Measurements from ENCODE around the gene LONP2. TPM values are rescaled to one million over a fixed set of nuclear protein-coding genes. Genes with fewer than 3 reads are reported as not detected.

Gene LONP2
- total and polyA plus RNA-seq, 9 of the 15 experiments (the other 6 are each of a cell fraction or from before 2014, with no cell fraction given): 8.1 to 41.2 (median 25.6) TPM

GRCh38 chr16:48378276-48378675 is 134.2 kb downstream of the LONP2 start:
- Histone ChIP-seq H4K20me1 (replicated peaks; ENCODE audit: control insufficient read depth, insufficient read depth, low read length) (peaks cover 47% of the 10 kb centered on the region), H3K4me1 (replicated peaks in 1 of 2; ENCODE audit: control insufficient read depth in 2 of 2, insufficient read depth in 2 of 2, low read length in 2 of 2) (peaks cover 24 to 46% of the 10 kb centered on the region in 2 experiments), H3K79me2 (ENCODE audit: control insufficient read depth, insufficient read depth, low read length) (peaks cover 97% of the 10 kb centered on the region), H3K4me3 (no peak overlapping the region), H3K9ac (ENCODE audit: insufficient read depth in 1 of 2, low read depth in 2 of 2, low read length in 2 of 2) (no peak overlapping the region), H3K27me3 (ENCODE audit: control insufficient read depth in 2 of 2, insufficient read depth in 2 of 2, low read length in 2 of 2) (no peaks in the 10 kb centered on the region), H3K9me3 (replicated peaks; ENCODE audit: control insufficient read depth, insufficient read depth, low read depth, low read length) (no peaks in the 10 kb centered on the region), H3K27ac (ENCODE audit: extremely low read depth, low read depth, low read length) (no peak overlapping the region), H3K36me3 (ENCODE audit: control insufficient read depth, insufficient read depth, low read length) (no peaks in the 10 kb centered on the region), H3K9me1 (ENCODE audit: control insufficient read depth, insufficient read depth, low read length) (no peaks in the 10 kb centered on the region), H2AFZ (ENCODE audit: low read depth, low read length) (no peak overlapping the region), H3K4me2 (ENCODE audit: insufficient read depth, low read length) (no peak overlapping the region)
- intact Hi-C loops (cut with micrococcal nuclease): no loop called here
- 82% methylated on average over 5 of the region's 5 CpGs for whole genome bisulfite sequencing (ENCODE audit: insufficient coverage, low coverage, missing lambda C conversion rate)
- in situ Hi-C loops (cut with MboI): no loop called here
- POLR2A ChIA-PET: interaction anchor here (0.6 to 5.2 kb wide), 3 partner anchors 9 to 107 kb away, joined by 3 to 48 read pairs (median 3); no protein-coding TSS in a partner anchor
- CTCF ChIA-PET (ENCODE audit: low intra/inter-chr PET ratio): no interaction called here
- FAIRE-seq (no peak), ATAC-seq (no peak), DNase-seq (ENCODE audit: extremely low read depth in 1 of 4, low spot score in 3 of 4) (no peak)
- no TSS peak for BruUV-seq (replicated peaks)
- TF ChIP-seq ZNF347 (CRISPR knock-in tag; IDR thresholded peaks at IDR 0.05; ENCODE audit: low read depth): no peak
- TF ChIP-seq MNT (conservative IDR thresholded peaks at IDR 0.05): no peak
- no peak for TF ChIP-seq CTBP1 (IDR thresholded peaks at IDR 0.05; ENCODE audit: borderline replicate concordance)
- TF ChIP-seq RCOR1 (IDR thresholded peaks at IDR 0.05; ENCODE audit: borderline replicate concordance in 1 of 2, low read depth in 2 of 2, low read length in 2 of 2): no peak
- TF ChIP-seq MTA3 (IDR thresholded peaks at IDR 0.05; ENCODE audit: borderline replicate concordance): no peak
- TF ChIP-seq TAF9B (IDR thresholded peaks at IDR 0.05; ENCODE audit: partially characterized antibody): no peak
- no peak for TF ChIP-seq SP1 (CRISPR knock-in tag; IDR thresholded peaks at IDR 0.05)
- TF ChIP-seq, protein P1, sequence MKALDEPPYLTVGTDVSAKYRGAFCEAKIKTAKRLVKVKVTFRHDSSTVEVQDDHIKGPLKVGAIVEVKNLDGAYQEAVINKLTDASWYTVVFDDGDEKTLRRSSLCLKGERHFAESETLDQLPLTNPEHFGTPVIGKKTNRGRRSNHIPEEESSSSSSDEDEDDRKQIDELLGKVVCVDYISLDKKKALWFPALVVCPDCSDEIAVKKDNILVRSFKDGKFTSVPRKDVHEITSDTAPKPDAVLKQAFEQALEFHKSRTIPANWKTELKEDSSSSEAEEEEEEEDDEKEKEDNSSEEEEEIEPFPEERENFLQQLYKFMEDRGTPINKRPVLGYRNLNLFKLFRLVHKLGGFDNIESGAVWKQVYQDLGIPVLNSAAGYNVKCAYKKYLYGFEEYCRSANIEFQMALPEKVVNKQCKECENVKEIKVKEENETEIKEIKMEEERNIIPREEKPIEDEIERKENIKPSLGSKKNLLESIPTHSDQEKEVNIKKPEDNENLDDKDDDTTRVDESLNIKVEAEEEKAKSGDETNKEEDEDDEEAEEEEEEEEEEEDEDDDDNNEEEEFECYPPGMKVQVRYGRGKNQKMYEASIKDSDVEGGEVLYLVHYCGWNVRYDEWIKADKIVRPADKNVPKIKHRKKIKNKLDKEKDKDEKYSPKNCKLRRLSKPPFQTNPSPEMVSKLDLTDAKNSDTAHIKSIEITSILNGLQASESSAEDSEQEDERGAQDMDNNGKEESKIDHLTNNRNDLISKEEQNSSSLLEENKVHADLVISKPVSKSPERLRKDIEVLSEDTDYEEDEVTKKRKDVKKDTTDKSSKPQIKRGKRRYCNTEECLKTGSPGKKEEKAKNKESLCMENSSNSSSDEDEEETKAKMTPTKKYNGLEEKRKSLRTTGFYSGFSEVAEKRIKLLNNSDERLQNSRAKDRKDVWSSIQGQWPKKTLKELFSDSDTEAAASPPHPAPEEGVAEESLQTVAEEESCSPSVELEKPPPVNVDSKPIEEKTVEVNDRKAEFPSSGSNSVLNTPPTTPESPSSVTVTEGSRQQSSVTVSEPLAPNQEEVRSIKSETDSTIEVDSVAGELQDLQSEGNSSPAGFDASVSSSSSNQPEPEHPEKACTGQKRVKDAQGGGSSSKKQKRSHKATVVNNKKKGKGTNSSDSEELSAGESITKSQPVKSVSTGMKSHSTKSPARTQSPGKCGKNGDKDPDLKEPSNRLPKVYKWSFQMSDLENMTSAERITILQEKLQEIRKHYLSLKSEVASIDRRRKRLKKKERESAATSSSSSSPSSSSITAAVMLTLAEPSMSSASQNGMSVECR (CRISPR knock-in tag; IDR thresholded peaks at IDR 0.05): no peak
- no peak for TF ChIP-seq RB1 (IDR thresholded peaks at IDR 0.05; ENCODE audit: low read depth)
- no peak for TF ChIP-seq ZNF217 (CRISPR knock-in tag; IDR thresholded peaks at IDR 0.05)
- TF ChIP-seq ZNF445 (CRISPR knock-in tag; IDR thresholded peaks at IDR 0.05; ENCODE audit: low read depth): no peak
- TF ChIP-seq, protein P2, sequence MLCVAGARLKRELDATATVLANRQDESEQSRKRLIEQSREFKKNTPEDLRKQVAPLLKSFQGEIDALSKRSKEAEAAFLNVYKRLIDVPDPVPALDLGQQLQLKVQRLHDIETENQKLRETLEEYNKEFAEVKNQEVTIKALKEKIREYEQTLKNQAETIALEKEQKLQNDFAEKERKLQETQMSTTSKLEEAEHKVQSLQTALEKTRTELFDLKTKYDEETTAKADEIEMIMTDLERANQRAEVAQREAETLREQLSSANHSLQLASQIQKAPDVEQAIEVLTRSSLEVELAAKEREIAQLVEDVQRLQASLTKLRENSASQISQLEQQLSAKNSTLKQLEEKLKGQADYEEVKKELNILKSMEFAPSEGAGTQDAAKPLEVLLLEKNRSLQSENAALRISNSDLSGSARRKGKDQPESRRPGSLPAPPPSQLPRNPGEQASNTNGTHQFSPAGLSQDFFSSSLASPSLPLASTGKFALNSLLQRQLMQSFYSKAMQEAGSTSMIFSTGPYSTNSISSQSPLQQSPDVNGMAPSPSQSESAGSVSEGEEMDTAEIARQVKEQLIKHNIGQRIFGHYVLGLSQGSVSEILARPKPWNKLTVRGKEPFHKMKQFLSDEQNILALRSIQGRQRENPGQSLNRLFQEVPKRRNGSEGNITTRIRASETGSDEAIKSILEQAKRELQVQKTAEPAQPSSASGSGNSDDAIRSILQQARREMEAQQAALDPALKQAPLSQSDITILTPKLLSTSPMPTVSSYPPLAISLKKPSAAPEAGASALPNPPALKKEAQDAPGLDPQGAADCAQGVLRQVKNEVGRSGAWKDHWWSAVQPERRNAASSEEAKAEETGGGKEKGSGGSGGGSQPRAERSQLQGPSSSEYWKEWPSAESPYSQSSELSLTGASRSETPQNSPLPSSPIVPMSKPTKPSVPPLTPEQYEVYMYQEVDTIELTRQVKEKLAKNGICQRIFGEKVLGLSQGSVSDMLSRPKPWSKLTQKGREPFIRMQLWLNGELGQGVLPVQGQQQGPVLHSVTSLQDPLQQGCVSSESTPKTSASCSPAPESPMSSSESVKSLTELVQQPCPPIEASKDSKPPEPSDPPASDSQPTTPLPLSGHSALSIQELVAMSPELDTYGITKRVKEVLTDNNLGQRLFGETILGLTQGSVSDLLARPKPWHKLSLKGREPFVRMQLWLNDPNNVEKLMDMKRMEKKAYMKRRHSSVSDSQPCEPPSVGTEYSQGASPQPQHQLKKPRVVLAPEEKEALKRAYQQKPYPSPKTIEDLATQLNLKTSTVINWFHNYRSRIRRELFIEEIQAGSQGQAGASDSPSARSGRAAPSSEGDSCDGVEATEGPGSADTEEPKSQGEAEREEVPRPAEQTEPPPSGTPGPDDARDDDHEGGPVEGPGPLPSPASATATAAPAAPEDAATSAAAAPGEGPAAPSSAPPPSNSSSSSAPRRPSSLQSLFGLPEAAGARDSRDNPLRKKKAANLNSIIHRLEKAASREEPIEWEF (CRISPR knock-in tag; IDR thresholded peaks at IDR 0.05): no peak
